Measurements from ENCODE around the gene FAT1.

DNA sequence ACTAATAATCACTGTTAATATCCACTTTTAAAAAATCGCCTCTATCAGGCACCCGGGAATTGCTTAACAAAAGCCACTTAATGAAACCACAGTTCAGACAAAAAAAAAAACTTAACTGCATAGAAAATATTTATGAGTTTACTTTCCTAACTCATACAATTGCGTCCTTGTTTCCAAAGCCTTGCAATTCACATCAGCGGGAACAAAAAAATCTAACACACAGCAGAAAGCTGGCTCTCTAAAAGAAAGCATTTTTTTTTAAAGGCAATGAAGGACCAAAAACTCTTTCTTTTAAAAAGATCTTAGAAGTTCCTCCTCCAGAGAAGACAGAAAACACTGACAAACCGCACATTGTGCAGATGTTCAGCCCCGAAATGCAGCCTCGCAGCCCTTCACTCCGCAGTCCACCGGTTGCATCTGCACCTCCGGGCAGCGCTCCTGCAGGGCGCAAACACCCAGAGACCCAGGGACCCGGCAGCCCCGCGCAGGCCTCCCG lies 812 bp downstream of the FAT1 start:
- TF ChIP-seq CTCF (IDR thresholded peaks at IDR 0.05) (no peak), POLR2A (IDR thresholded peaks at IDR 0.05) (no peak)

Data from right lobe of liver (tissue), 4 donors.